ENCODE measurements around the gene CCP110. TPM values are rescaled to one million over a fixed set of nuclear protein-coding genes. Genes with fewer than 3 reads are reported as not detected.

The CCP110 gene
- total RNA-seq, result 1 to 10 TPM; 6.6 to 8.6 (median 7.5) TPM

- intact Hi-C loops (cut with DNase I; ENCODE audit: low total_unique reads), result no loop called here
These were observed at the start of gene CCP110 for GRCh38 chr16:19523559-19524355. CCP110 (plus strand) TSS chr16:19523942; CDS start chr16:19527882, 3,940 bp downstream.

GRCh38 chr16:19474617-19475016 lies 49.1 kb upstream of the CCP110 start:
- no peak for TF ChIP-seq CTCF (IDR thresholded peaks at IDR 0.05)
- TF ChIP-seq POLR2A (IDR thresholded peaks at IDR 0.05), result no peak
- H3K4me3 ChIP-seq (ENCODE audit: low read depth, poor library complexity, severe bottlenecking), result no peak overlapping the region
- no peak for DNase-seq (ENCODE audit: low spot score in 2 of 2)
- 61 to 65% methylated on average over 5 of the region's 5 CpGs for WGBS, 2 donors
- intact Hi-C loops (cut with DNase I; ENCODE audit: low total_unique reads), result no loop called here

More at GRCh38 chr16:19523559-19524355, at the start of gene CCP110:
- DNase-seq (ENCODE audit: low spot score in 2 of 2), result peak; percentile 98 to 99
- TF ChIP-seq POLR2A (IDR thresholded peaks at IDR 0.05) (no peak), CTCF (IDR thresholded peaks at IDR 0.05) (no peak)
- WGBS, 2 donors, result 2% methylated on average over 42 to 50 of the region's 51 CpGs
- peak within 1 kb of the TSS; percentile 94 for H3K4me3 ChIP-seq (ENCODE audit: low read depth, poor library complexity, severe bottlenecking)

- WGBS, 2 donors, result 88 to 89% methylated on average over 1 of the region's 1 CpG
- intact Hi-C loops (cut with DNase I; ENCODE audit: low total_unique reads), result no loop called here
- DNase-seq (ENCODE audit: low spot score in 2 of 2), result no peak
- no peak for TF ChIP-seq POLR2A (IDR thresholded peaks at IDR 0.05)
- no peak for TF ChIP-seq CTCF (IDR thresholded peaks at IDR 0.05)
- no peak overlapping the region for H3K4me3 ChIP-seq (ENCODE audit: low read depth, poor library complexity, severe bottlenecking)
These were observed 45.2 kb upstream of the CCP110 start for GRCh38 chr16:19478505-19478904.

- 70 to 72% methylated on average over 3 of the region's 3 CpGs for WGBS, 2 donors
- no peak overlapping the region for H3K4me3 ChIP-seq (ENCODE audit: low read depth, poor library complexity, severe bottlenecking)
- TF ChIP-seq CTCF (IDR thresholded peaks at IDR 0.05) (no peak), POLR2A (IDR thresholded peaks at IDR 0.05) (no peak)
- intact Hi-C loops (cut with DNase I; ENCODE audit: low total_unique reads), result no loop called here
- DNase-seq (ENCODE audit: low spot score in 2 of 2), result no peak
These were observed 44.4 kb upstream of the CCP110 start for GRCh38 chr16:19479302-19479721.

GRCh38 chr16:19481296-19481695 lies 42.4 kb upstream of the CCP110 start:
- WGBS, 2 donors, result 68 to 75% methylated on average over 2 of the region's 2 CpGs
- TF ChIP-seq POLR2A (IDR thresholded peaks at IDR 0.05) (no peak), CTCF (IDR thresholded peaks at IDR 0.05) (no peak)
- H3K4me3 ChIP-seq (ENCODE audit: low read depth, poor library complexity, severe bottlenecking), result no peak overlapping the region
- no peak for DNase-seq (ENCODE audit: low spot score in 2 of 2)
- intact Hi-C loops (cut with DNase I; ENCODE audit: low total_unique reads), result no loop called here
